Stimulated activated CD4-positive, alpha-beta T cell treated with anti-CD3 and anti-CD28 coated beads, Interleukin-4, amount 100 ng/mL, for 48 hours (primary cell): ENCODE results near the gene ATG10.
"Not testable (repeated sequence)": the region's sequence is repeated elsewhere in the genome, so short reads cannot be mapped to it uniquely, and the experiment has no call there.

Source experiments
- DNase-seq, 2 donors: peaks; one replicate each; pipeline ENCODE4 v3.0.0-alpha.2; 2020; ENCODE audit warnings: low read depth in 2 of 2

ATG10 gene

DNA sequence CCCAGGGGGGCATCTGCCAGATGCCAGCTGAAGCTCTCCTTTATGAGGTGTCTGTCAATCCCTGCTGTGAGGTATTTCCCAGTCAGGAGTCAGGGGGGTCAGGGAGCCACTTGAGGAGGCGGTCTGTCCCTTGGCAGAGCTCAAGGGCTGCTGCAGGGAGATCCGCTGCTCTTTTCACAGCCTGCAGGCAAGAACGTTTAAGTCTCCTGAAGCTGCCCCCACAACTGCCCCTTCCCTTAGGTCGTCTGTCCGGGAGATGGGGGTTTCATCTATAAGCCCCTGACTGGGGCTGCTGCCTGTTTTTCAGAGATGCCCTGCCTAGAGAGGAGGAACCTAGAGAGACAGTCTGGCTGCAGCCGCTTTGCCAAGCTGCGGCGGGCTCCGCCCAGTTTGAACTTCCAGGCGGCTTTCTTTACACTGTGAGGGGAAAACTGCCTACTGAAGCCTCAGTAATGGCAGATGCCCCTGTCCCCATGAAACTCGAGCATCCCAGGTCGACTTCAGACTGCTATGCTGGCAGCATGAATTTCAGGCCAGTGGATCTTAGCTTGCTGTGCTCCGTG is 158.0 kb downstream of the ATG10 start:
- no peak for DNase-seq

DNA sequence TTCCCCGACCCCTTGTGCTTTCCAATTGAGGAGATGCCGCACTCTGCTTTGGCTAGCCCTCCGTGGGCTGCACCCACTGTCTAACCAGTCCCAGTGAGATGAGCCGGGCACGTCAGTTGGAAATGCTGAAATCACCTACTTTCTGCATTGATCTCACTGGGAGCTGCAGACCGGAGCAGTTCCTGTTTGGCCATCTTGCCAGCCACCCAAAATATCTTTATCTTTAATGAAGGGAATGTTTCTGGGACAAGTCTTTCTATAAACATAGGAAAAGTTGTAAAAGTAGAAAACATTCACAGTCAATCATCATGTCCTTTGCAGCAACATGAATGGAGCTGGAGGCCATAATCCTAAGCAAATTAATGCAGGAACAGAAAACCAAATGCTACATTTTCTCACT is 158.8 kb downstream of the ATG10 start:
- DNase-seq = no peak

DNA sequence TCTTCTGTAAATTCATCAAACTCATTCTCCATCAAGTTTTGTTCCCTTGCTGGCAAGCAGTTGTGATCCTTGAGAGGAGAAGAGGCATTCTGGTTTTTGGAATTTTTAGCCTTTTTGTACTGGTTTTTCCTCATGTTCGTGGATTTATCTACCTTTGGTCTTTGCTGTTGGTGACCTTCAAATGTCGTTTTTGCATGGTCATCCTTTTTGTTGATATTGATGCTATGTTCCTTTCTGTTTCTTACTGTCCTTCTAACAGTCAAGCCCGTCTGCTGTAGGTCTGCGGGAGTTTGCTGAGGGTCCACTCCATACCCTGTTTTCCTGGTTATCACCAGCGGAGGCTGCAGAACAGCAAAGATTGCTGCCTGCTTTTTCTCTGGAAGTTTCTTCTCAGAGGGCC is 165.4 kb downstream of the ATG10 start:
- no peak for DNase-seq

DNA sequence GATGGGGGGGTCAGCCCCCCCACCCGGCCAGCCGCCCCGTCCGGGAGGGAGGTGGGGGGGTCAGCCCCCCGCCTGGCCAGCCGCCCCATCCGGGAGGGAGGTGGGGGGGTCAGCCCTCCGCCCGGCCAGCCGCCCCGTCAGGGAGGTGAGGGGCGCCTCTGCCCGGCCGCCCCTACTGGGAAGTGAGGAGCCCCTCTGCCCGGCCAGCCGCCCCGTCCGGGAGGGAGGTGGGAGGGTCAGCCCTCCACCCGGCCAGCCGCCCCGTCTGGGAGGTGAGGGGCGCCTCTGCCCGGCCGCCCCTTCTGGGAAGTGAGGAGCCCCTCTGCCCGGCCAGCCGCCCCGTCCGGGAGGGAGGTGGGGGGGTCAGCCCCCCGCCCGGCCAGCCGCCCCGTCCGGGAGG is 168.0 kb downstream of the ATG10 start:
- DNase-seq = not testable (repeated sequence)

DNA sequence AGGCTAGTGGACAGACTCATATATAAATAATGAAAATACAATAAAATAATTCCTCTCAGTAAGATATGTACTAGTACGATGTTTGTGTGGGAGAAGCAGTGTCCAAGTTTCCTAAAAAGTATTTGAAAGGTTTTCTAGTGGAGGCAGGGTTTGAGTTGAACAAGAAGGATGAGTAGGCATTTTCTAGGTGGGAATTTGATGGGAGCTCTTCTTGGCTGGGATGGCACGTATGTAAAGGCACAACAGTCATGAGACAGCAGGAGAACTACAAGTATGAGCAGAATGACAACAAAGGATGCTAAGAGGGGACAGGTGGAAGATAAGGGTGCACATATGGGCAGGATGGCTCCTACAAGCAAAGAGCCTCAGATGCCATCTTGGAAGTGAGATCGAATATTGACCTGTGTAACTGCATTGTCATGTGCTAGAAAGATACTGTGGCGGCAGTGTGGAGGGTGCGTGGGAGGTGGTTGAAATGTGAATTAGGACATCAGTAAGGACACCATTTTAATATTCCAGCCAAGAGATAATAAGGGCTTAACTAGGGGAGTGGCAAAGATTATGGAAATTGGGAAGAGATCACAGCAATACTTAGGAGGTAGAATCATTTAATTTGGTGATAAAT is 170.5 kb downstream of the ATG10 start:
- no peak for DNase-seq

DNA sequence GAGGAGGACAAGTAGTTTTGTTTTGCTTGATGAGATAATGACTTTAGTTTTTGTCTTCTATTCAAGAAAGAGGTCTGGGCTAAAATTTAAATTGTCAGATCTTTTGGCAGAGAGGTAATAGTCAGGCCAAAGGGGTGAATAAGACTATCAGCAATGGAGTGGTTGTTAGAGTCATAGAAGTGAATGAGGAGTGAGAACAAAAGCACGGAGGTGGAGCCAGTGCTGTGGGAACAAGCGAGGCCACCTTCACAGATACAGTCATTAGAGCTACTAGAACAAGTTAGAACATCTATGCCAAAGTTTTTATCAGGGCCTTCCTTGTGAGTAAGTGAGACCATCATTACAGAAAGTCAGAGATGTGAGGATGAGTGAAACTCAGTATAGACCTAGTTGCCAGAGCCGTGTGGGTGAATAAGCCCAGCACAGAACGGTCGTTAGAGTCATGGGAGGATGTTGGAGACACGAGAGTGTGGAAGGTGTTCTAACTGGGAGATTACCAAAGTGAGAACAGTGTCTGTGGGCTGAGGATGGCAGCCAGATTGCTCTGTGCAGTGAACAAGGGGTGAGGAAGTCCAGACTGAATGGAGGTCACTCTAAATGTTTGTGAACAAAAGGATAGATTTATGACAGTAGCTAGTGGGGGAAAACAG is 171.2 kb downstream of the ATG10 start:
- DNase-seq = no peak

DNA sequence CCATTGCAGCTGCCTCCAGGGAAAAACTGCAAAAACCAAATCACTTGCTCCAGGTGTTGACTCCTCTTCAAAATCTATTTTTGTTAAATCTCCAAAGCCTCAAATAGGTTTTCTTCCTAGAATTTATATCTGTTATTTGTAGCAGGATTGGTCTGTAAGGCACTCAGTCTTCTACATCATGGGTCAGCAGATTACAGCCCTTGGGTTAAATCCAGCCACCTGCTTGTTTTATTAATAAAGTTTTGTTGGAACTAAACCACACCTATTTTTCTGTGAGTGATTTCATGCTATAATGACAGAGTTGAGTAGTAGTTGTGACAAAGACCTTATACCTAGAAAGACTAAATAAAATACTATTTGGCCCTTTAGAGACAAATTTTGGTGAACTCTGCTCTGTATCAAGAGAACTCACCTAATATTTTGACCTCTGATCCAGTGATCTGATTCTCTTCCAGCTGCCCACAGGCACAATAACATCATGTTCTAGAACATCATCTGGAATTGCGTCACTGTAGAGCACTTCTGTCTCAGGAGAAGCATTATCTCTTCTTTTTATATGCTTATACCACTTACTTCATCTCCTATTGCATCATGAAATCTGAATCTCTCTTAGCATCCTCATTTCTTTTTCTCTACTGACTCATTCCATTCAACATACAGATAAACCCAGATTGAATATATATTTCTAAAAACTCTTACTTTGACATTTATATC is 176.2 kb downstream of the ATG10 start:
- DNase-seq = no peak

DNA sequence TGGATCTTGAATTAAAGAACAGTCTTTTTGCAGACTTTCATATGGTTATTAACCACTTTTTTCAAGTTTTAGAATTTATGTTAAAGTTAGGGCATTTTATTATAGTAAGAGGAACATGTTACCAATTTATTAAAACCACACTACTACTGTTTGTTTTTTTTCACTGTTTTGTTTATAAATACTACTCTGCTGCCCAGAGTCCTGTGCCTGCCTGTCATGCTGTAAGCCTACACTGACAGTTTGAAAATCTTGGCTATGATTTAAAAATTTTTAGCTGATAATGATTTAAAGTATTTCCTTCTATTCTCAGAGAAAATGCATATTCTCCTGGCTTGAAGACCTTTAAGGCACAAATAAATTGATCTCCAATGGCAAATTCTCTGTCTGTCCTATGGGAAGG is 177.6 kb downstream of the ATG10 start:
- DNase-seq = no peak

DNA sequence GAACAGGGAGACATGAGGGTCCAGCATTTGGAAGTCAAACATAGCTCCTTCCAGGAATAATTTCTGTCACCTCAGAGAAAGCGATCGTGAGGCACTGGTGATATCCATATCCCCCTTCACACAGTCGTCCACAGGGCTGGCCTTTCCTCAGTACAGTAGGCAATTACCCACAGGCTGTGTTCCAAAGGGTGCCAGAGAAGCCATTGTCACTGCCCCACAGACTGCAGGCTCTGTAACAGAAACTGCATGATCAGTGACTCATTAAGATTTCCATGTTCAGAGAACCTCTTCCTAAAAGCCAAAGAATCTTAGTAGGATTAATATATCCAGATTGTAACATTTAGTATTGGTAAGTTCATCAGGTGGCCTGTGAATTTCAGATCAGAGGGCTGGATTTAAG is 178.7 kb downstream of the ATG10 start:
- no peak for DNase-seq

DNA sequence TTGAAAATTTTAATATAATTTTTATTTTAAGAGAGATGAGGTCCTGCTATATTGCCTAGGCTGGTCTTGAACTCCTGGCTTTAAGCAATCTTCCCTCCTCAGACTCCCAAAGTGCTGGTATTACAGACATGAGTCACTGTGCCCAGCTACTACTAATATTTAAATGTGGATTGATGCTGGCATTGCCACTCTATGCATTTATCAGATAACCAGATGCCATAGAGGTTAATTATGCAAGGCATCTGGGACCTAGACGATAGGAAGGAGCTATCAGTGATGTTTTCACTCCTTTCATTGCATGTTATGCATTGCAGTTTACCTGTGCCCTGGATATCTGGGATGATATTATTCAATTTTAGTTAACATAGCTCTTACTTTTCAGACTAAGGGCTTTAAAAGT is 179.4 kb downstream of the ATG10 start:
- no peak for DNase-seq

DNA sequence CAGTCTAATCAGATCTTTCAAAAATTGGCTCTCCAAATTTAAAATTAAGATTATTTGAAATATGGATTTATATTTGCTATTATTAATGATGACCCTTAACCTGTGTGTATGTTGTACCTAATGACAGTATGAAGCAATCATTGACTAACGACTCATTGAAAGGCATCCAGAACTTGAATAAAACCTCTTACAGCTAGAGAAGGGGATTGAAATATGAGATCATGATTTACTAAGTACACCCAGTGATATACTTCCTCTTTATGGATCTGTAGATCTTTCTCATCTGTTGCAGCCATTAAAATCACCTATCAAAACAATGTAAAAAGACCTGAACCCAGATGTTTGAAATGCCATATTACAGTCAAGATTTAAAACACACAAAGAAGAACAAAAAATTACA is 179.8 kb downstream of the ATG10 start:
- DNase-seq = no peak

DNA sequence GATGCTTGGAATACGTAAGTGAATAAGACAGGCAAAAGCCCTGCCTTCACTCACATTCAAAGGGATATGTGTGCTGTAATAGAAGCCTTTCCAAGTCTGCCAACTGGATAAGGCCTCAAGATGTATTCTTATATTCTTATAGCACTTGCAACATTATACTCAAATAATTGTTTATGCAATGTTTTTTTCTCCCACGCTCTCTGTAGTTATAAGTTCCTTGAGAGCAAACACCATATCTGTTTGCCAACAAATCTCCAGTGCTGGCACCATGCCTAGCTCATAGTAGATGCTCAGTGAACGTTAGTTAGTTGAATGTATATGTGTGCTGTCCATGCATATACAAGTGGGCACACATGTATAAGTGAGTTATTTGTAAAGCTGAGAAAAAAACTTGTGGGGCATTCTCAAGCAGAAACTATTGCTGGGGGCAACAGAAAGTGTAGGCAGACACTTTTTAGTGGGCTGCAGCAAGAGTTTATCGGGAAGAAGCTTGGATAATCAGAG is 181.2 kb downstream of the ATG10 start:
- DNase-seq = no peak

DNA sequence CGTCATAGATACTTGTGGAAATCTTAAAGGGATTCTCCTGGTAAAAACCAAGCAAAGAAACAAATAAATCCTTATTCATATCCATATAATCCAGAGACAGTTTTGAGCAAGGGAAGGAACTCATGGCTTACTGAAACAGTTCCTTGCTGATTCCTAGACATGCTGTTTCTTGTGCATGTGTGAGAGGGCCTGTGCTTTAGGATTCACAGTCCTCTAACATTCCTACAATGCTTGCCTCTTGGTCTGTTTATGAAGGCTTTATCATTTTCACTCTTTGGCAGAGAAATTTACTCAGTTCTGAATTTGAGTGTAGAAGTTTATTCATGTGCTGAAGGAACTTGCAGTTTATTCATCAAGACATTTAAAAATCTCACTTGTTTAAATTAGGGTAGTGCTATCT is 183.0 kb downstream of the ATG10 start:
- DNase-seq = no peak

DNA sequence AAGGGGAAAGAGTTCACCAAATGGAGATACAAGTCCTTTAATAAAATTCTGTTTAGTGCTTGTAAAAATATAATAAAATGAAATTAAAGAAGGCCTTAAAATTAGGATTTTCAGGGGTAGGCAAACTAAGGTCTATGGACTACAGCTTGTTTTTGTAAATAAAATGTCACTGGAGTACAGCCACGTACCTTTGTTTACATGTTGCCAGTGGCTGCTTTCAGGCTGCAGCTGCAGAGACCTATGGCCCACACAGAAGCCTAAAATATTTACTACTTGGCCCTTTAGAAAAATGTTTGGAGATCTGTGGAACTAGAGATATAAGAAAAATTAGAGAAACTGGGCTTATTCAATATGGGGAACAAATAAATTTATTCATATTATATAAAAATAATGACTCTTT is 183.5 kb downstream of the ATG10 start:
- no peak for DNase-seq

DNA sequence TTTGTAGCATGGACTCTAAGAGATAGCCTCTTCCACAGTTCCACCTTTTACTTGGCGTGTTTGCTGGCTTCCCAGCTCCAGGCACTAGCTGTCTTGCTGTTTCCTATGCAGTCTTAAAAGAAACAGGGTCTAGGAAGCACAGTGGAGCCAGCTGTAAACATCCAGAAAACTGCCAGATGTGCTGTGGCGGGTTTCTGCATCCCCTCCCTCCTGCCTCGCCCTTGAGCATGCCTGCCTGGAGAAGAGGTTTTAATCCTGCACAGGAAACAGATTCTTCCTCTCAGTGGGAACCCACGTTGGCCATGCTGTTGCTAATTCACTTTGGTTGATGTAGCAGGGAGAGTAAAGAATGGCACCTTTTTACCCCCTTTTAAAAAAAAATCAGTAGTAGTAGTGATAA is 185.1 kb downstream of the ATG10 start:
- no peak for DNase-seq

DNA sequence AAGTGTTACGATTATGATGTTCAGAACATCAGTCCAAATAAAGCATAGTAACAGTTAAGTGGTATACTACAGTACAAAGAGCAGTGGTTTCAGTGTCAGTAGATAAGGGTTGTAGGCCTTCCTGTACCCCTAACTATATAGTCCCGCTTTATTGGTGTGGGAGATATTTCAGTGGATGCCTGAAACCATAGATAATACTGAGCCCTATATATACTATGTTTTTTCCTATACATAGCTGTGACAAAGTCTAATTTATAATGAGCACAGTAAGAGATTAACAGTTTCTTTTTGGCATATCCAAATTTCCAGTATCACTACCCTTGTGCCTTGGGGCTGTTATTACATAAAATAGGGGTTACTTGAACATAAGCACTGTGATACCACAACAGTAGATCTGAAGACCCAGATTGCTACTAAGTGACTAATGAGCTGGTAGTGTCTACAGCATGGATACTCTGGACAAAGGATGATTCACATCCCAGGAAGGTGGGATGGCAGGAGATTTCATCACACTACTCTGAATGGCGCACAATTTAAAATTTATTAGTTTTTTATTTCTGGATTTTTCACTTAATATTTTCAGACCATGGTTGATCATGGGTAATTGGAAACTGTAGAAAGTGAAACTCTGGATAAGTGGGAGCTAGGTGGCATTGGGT is 187.1 kb downstream of the ATG10 start:
- DNase-seq = no peak

DNA sequence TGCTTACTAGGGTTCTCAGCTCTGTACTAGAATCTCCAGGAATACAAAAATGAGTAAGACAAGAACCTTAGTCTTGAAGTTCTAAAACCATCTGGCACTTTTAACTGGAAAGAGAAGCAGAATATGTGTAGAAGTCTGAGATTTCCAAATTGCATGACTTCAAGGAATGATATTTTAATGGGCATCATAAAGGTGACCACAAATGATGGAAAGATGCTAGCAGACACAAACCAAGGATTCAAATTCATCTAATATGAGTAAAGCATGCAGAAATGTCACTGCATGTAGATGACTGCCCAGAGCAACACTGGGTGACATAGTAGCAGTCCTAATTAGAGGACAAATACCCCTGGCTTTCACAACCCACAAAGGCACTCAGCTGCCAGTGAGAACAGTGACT is 189.1 kb downstream of the ATG10 start:
- no peak for DNase-seq

DNA sequence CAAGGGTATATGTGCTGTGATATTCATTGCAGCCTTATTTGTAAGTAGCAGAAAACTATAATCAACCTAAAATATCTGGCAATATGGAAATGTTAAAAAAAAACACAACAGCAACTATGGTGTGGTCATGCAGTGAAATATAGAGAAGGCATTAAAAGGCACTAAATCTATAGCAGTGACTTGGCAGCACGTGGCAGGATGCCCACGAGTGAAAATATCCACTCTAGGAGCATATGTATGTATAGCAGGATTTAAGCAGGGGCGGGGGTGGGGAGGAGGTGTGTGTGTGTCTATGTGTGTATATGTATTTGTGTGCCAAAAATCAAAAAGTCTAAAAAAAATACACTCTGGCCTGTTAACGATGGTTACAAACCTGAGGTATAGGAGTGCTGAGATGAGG is 190.8 kb downstream of the ATG10 start:
- no peak for DNase-seq

DNA sequence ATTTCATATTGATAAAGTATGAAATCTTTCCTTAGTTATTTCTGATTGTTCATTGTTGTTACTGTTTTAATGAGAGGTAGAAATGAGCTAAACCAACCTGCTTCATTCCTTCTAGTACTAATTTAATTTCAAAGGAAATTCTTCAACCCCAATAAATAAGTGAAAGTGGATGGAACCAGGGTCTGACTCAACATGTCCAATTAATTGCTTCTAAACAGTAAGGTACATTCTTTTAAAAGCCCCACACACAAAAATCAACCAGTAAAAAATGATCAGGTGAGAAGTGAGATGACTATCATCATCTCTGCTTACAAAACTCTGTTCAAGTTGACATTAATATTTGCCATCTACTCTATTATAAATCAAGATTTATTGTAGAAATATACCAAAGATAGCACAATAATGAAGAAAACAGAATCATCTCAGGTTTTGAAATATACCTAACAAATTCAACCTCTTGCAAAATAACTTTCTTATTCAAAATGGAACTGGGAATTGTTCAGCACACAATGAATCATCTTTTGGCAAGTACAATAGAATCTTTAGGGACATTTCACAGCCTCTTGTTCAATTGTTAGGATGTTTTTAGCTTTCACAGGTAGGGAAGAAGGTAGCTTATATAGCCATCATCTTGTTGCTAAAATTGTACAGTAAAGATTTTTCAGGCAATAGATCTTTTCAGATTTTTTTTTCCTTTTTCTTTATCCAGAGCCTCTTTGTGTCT is 191.8 kb downstream of the ATG10 start:
- DNase-seq = no peak

DNA sequence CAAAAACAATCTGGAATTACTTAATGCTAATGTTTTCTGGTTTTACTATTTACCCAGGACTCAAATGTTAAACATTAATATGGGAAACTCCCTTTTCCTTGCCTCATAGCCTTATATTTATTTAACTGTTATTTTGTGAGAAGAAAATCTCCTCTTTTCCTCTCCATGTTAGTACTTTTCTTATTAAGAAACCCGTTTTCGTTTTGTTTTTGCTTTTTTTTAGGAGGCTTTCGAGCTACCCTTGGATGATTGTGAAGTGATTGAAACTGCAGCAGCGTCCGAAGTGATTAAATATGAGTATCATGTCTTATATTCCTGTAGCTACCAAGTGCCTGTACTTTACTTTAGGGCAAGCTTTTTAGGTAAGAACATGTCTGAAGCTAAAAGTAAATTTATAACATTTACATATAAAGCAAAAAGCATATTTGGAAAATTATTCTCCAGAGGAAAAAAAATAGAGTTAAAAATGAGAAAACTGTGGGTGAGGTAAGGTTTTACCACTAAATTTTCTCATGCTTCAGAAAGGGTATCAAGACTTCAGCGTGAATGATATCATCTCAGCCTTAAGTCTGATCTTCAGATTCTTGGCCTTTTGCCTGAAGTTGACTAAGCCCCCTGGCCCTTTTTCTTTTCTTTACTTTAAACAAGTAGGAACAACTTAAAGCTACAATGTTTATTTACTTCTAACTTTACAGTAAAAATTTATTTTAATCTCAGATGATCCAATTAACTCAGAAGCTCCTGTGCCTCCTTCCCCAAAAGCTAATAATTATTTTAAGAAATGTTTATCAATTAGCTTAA is 192.6 kb downstream of the ATG10 start:
- no peak for DNase-seq
